Fibroblast of lung (primary cell): ENCODE results near the gene NUP85.

Experiments
- CTCF ChIP-seq, 2 donors: IDR thresholded peaks in 1 of 2; conservative IDR thresholded peaks in 1 of 2; 1 replicate in 1 of 2; 2 replicates in 1 of 2; pipeline ENCODE4 v1.5.1; 2011 to 2012; ENCODE audit warnings: low read length in 2 of 2, control low read depth in 1 of 2, inconsistent platforms in 1 of 2, low read depth in 1 of 2, mild to moderate bottlenecking in 1 of 2
- EZH2 ChIP-seq: IDR thresholded peaks from 2 replicates; pipeline ENCODE4 v1.5.1; 2012; ENCODE audit warnings: low read length, control low read depth, mild to moderate bottlenecking; ENCODE audit errors: missing control alignments

GRCh38 chr17:75271233-75271954, 65.9 kb downstream of the NUP85 start:
- TF ChIP-seq EZH2, result no peak
- peak; percentile 26 to 33 for TF ChIP-seq CTCF (conservative IDR thresholded peaks at IDR 0.05 in 1 of 2, IDR thresholded peaks at IDR 0.05 in 1 of 2; ENCODE audit: low read depth in 1 of 2, low read length in 2 of 2)
